ENCODE results near the gene TMEM59.
"Not testable (repeated sequence)": the region's sequence is repeated elsewhere in the genome, so short reads cannot be mapped to it uniquely, and the experiment has no call there.

Gene TMEM59

DNA sequence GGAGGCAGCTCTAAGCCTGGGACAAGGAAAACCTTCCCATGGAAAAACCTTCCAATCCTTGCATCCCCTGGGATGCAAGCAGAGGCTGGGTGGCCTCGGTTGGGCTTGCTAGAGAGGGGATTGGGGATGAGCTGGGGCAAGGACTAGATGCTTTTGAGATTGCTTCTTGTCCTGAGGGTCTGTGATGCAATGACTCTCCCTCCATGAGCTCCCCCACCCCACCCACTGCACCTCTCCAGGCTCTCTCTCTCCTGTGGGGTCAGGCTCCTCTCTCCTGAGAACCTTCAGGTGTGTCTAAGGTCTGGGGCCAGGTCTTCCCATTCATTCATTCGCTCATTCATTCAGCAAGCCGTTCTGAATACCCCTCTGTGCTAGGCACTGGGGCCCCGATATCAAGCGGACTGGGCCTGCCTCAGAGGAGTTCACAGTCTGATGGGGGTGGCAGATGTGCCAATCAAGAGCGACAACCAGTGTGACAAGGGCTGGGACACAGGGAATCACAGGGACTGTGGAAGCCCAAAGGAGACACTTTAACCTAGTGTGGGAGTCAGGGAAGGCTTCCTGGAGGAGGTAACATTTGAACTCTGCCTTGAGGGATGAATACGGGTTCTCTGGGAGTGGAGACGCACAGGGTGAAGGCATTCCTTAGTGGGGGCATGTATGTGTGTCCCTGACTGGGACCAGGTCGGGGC is 41.5 kb downstream of the TMEM59 start:
- no peak for DNase-seq

DNA sequence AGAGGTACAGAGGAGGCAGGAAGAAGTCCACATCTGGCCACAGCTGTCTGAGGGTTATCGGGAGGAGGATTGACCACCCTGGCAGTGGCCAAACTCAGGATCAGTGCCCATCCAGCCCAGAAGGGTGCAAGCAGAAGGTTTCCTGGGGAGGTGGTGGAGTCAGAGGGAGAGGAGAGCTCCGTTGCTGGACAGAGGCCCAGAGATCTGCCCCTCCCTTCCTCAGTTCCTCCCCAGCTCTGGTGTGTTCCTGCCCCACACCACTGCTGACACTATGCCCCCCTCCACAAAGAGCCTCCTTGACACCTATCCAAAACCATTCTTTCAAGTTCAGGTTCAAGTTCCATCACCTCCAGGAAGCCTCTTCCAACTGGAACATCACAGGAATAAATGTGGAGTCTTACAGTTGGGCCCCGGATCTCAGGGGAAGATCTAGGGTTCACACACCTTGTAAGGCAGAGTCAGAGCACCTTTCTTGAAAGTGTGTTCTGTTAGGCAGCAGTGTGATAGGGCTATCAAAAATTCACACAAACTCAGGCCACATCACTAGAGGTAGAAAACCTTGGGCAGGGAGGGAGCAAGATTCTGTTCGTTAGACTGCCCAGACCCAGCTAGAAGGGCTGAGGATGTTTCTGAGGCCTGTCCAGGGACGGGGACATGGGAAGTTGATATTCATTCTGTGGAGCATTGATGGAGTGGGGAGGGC is 42.4 kb downstream of the TMEM59 start:
- DNase-seq: no peak

DNA sequence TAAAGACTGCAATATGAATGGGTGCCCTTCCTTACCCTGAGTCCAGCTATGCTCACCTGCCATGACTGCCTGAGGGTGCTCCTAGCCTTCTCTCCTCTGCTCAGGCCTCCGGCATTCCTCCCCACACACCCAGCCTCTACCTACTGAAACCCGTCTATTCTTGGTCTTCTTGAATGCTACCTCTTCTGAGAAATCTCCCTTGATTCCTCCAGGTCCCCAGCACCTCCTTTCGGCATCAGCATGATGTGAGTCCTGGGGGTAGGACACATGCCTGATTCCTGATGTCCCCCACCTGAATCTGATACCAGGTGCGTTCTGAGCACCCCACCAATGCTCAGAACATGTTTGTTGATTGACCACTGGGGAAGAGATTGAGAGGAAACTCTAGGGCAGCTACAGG is 43.6 kb downstream of the TMEM59 start:
- DNase-seq: no peak

DNA sequence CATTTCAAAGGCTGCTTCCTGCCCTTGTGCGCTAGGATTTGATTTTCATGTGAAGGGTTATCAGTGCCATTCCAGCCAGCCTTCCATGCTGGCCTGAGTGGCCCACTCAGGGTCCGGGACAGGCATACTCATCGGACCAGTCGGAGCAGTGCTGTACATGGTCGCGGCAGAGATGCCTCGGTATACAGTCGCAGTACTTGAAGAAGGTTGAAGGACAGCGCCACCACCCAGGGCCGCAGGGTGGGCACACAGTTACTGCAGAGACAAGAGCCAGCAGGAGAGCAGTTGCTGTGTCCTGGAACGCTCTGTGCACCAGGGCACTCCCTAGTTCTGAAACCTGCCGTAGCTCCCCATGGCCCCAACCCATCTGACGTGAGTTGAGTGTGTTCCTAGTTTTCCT is 44.1 kb downstream of the TMEM59 start:
- DNase-seq: no peak

DNA sequence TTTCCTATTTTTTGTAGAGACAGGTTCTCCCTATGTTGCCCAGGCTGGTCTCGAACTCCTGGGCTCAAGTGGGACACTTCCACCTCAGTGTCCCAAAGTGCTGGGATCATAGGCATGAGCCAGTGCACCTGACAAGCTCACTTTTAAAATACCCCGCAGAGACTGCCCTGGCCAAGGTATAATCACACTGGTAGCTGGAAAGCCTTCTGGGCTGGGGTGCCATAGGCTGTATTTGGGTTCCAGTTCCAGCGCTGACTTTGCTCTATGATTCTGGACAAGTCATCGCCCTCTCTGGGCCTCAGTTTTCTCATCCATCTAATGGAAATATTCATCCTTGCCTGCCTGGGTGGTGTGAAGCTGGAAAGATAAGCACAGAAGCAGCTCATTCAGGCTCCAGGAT is 45.4 kb downstream of the TMEM59 start:
- no peak for DNase-seq

DNA sequence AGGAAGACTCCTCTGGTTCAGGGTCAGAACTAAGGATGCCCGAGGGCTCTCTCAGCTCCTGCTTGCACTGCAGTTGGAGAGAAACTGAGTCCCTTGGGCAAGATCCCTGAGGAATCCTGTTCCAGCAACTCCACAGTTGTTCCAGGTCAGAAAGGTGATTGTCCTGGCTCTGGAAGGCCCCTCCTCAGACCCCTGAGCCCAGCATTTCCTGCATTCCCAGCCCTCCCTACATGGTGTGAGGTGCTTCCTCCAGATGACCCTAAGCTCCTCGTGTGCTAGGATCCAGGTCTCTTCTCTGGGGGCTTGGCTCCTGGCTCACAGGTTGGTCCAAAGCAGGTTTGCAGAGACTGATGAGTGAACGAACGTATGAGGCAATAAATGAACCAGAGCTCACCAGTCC is 46.5 kb downstream of the TMEM59 start:
- no peak for DNase-seq

DNA sequence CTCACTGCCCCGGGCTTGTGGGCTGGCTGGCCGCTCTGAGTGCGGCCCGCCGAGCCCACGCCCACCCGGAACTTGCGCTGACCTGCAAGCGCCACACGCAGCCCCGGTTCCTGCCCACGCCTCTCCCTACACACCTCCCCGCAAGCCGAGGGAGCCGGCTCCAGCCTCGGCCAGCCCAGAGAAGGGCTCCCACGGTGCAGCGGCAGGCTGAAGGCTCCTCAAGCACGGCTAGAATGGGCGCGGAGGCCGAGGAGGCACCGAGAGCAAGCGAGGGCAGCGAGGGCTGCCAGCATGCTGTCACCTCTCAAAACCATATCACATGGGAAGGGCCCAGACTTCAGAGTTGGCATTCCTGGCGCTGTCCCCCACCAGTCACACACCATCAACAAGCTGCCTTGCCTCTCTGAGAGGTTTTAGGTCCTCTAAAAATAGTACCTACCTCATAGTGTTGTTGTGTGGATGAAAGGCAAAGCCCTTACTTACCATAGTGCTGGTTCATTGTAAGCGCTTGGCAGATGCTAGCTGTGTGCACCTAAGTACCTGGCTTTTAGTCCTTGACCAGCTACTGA is 48.4 kb downstream of the TMEM59 start:
- DNase-seq: no peak

DNA sequence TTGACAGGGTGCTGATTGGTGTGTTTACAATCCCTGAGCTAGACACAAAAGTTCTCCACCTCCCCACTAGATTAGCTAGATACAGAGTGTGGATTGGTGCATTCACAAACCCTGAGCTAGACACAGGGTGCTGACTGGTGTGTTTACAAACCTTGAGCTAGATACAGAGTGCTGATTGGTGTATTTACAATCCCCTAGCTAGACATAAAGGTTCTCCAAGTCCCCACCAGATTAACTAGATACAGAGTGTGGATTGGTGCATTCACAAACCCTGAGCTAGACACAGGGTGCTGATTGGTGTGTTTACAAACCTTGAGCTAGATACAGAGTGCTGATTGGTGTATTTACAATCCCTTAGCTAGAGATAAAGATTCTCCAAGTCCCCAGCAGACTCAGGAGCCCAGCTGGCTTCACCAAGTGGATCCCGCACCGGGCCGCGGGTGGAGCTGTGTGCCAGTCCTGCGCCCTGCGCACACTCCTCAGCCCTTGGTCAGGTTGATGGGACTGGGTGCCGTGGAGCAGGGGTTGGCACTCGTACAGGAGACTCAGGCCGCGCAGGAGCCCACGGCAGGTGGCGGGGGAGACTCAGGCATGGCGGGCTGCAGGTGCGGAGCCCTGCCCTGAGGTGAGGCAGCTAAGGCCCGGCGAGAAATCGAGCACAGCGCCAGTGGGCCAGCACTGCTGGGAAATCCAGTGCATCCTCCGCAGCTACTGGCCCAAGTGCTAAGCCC is 49.1 kb downstream of the TMEM59 start:
- not testable (repeated sequence) for DNase-seq

DNA sequence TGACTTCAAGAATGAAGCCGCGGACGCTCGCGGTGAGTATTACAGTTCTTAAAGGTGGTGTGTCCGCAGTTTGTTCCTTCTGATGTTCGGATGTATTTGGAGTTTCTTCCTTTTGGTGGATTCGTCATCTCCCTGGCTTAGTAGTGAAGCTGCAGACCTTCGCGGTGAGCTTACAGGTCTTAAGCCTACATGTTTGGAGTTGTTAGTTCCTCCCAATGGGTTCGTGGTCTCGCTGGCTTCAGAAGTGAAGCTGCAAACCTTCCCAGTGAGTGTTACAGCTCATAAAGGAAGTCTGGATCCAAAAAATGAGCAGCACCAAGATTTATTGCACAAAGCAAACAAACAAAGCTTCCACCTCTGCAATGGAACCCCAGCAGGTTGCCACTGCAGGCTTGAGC is 49.8 kb downstream of the TMEM59 start:
- DNase-seq: no peak

DNA sequence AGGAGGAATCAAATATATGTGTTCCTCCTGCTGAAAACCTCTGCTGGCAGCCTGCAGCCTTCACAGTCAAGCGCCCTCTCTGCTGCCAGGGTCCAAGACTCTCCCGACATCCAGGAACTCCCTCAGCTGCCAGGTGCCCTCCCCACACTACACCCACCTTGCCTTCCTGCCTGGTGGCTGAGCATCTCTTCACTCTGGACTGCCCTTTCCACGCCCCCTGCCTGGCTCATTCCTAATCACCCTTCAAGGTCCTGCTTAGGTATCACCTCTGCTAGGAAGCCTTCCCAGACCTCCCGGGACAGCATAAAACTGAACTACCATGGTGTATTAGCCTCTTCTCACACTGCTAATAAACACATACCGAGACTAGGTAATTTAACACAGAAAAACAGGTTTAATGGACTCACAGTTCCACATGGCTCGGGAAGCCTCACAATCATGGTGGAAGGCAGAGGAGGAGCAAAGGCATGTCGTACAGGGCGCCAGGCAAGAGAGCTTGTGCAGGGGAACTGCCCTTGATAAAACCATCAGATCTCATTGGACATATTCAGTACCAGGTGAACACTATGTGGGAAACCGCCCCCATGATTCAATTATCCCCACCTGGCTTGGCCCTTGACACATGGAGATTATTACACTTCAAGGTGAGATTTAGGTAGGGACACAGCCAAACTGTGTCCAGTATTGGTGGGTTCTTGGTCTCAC is 50.3 kb downstream of the TMEM59 start:
- DNase-seq: no peak

DNA sequence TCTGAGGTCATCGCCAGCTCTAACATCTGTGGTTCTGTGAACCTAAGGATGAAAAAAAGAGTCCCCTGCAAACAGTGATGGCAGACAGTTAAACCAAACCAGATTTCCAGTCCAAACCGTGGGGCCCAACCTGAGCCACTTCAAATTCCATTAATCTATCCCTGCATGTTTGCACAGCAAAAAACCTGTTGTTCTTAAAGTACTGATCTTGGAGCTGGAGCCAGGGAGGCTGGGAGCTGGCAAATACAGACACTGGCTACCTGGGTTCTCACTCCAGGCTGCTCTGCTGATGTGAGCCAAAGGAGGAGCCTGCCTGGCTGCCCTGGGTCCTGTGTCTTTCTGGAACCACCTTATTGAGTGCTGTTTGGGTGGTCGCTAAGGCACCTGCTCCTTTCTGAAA is 51.4 kb downstream of the TMEM59 start:
- no peak for DNase-seq

DNA sequence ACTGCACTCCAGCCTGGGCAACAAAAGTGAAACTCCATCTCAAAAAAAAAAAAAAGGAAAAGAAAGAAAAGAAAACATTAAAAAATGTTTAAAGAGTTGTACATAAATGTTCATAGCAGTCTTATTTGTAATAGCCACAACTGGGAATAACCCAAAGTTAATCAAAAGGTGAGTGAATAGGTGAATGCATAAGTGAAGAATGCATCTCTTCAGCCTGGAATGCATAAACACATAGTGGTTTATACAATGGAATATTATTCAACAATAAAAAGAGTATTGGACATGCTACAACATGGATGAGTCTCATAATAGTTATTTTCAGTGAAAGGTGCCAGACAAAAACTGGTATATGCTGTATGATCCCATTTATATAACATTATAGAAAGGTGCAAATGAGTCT is 53.1 kb downstream of the TMEM59 start:
- no peak for DNase-seq

DNA sequence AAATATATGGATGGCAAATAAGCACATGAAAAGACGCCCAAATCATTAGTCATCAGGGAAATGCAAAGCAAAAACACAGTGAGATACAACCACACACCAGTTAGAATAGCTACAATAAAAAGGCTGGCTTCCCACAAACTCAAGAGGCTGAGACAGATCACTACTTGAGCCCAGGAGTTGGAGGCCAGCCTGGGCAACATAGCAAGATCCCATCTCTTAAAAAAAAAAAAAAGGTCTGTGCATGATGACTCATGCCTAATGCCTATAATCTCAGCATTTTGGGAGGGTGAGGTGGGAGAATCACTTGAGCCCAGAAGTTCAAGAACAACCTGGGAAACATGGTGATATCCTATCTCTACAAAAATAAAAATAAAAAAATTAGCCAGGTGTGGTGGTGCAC is 54.8 kb downstream of the TMEM59 start:
- DNase-seq: no peak

DNA sequence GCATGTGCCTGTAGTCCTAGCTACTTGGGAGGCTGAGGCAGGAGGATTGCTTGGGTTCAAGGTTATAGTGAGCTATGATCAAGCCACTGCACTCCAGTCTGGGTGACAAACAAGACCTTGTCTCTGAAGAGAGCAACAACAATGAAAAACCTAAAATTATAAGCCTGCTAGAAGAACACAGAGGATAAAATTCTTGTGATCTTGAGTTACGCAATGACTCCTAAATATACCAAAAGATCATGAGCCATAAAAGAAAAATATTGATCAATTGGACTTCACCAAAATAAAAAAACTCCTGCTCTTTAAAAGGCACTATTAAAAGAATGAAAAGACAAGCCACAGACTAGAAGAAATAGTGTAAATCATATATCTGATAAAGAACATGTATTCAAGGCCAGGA is 57.3 kb downstream of the TMEM59 start:
- no peak for DNase-seq

DNA sequence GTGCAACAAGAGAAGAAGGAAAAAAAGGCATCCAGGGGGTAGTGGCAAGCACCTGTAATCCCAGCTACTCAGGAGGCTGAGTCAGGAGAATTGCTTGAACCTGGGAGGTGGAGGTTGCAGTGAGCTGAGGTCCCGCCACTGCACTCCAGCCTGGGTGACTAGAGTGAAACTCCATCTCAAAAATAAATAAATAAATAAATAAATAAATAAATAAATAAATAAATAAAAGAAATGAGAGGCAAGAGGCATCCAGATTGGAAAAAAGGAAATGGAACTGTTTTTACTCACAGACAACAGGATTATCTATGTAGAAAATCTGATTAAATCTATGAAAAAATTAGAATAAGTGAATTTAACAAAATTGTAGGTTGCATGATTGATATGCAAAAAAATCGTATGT is 58.5 kb downstream of the TMEM59 start:
- not testable (repeated sequence) for DNase-seq

DNA sequence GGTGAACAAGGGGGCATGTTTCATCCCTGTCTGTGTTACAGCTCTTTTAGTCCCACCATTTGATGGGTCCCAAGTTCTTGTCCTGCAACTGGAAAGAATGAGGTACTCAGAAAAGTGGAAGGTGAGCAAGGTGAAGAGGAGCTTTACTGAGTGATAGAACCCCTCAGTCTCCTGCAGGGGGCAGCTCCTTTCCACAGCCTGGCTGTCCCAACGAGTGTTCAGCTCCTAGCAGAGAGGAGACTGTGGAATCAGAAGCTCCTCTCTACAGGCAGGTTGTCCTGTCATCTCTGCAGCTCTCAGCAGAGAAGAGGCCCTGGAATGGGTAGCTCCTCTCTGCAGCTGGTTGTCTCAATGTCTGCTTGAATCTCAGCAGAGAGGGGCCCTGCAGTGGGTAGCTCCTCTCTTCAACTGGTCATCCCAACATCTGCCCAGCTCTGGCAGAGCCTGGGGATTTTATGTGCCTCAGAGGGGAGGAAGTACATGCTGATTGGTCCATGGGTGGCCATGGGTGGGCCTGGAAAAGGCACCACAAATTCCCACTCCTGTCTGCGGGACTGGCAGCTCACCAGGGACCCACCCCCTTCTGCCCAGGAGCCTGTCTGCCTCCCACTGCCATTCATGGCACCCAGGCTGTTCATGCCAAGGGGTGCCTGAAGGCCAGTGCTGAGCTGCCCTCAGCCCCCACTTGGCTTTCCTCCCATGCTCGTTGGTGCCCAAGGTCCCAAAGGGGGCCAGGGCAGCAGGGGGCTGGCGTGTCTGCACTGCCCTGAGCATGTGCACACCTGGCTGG is 60.7 kb downstream of the TMEM59 start:
- DNase-seq: no peak

DNA sequence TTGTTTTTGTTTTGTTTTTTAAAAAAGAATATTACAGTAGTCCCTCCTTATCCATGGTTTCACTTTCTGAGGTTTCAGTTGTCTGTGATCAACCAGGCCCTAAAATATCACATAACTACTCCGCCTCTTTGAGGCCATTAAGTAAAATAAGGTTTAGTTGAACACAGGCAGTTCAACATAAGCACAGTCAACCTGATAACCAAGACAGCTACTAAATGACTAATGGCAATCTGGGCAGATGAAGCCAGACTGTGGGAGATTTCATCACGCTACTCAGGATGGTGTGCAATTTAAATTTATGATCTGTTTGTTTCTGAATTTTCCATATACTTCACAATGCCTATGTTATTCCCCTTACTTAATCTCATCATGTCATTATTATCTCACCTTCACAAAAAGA is 65.1 kb downstream of the TMEM59 start:
- no peak for DNase-seq

DNA sequence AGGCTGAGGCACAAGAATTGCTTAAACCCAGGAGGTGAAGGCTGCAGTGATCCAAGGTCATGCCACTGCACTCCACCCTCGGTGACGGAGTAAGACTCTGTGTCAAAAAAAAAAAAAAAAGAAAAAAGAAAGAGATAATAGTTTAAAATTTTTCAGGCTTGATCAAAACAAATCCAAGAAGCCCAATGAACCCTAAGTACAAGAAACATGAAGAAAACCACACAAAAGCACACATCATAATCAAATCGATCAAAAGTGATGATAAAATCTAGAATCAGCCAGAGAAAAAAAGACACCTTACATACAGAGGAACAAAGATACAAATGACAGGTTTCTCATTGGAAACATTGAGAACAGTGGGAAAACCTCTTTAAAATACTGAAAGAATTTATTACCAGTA is 66.5 kb downstream of the TMEM59 start:
- DNase-seq: no peak

DNA sequence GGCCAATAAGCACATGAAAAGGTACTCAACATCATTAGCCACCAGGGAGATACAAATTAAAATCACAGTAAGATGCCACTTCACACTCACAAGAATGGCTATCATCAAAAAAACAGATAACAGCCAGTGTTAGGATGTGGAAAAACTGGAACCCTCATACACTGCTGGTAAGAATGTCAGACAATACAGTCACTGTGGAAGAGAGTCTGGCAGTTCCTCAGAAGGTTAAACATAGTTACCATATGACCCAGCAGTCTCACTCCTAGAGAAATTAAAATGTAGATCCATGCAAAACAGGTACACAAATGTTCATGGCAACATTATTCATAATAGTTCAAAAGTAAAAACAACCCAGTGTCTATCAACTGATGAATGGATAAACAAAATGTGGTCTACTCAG is 68.3 kb downstream of the TMEM59 start:
- no peak for DNase-seq

DNA sequence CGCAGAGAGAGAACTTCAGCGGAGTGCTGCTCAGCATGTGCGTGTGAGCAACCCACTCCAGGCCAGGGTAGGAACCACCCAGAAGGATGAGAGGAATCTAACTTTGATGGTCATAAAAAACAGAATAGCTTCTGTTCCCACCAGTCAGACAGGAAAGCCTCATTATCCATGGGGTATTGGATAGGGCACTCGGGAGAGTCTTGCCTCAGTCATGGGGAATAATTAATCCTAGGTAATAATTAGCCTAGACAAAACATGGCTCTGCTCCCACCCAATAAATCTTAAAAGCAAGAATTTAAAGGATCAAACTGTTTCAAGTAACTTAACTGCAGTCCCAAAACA is 70.3 kb downstream of the TMEM59 start:
- DNase-seq: no peak

DNA sequence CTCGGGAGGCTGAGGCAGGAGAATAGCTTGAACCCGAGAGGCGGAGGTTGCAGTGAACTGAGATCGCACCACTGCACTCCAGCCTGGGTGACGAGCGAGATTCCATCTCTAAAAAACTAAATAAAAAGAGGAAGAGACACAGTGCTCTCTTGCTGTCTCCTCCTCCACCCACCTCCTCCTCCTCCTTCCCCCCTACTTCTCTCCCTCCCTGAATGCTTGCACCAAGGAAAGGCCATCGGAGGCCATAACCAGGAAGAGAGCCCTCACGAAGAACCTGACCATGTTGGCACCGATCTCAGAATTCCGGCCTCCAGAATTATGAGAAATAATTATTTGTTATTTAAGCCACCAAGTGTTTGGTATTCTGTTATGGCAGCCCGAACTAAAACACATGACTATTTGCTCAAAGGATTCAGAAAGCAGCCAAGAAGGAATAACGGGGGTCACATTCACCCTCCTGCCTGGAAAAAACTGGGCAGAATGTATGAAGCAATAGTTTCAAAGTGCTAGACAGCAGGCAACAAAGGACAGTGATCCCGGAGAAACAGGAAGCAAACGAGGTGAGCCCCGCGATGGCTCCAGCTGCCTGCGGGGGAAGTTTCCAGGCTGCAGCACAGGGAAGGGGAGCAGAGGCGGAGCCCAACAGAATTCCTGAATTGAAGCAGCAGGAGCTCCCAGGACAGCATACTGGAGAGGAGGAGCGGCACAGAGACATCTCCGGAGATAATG is 70.8 kb downstream of the TMEM59 start:
- no peak for DNase-seq

DNA sequence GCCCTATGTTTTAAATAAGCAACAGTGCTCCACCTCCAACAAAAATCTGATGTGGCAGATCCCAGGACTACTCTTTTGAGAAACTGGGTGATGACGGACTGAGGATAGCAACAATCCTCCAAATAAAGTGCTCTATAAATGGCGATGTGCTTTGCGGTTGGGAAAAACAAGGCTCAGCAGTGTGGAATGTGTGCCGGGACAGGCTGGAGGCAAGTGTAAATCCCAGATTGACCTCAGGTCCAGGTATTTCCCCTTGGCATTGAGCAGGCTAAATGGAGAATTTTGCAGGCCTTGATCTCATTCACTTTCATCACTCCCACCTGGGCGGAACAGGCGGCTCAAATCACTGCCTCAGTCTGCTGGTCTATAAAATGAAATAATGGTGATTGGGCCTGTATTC is 71.8 kb downstream of the TMEM59 start:
- no peak for DNase-seq

All from NCI-H748 treated with DMSO at 0.1 percent for 48 hours (cell line).